ENCODE measurements around the gene A2ML1.
"Not testable (repeated sequence)": the region's sequence is repeated elsewhere in the genome, so short reads cannot be mapped to it uniquely, and the experiment has no call there.

GRCh38 chr12:8820676-8821407, 1.6 kb upstream of the A2ML1 start:
- TF ChIP-seq EP300, CTCF, POLR2A, POLR2AphosphoS5 (IDR thresholded peaks at IDR 0.05): not testable (repeated sequence)
